ENCODE data around the gene MMP21. TPM values are rescaled to one million over a fixed set of nuclear protein-coding genes. Genes with fewer than 3 reads are reported as not detected.

Gene MMP21
- total RNA-seq, 4 donors from 2014 or later, result not detected

DNA sequence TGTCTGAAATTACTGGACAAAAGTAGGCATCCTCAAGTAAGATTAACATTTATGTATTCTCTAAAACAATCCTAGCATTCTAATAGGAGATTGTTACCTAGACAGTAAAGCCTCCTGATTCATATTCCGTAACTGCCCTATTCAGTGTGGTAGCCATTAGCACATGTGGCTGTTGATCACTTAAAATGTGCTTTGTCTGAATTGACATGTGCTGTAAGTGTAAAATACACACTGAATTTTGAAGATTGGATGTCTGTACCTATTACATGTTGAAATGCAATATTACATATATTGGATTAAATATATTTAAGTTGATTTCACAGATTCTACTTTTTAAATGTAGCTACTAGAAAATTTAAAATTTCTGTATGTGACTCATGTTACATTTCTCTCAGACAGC lies 41.5 kb downstream of the MMP21 start:
- TF ChIP-seq, protein P1, sequence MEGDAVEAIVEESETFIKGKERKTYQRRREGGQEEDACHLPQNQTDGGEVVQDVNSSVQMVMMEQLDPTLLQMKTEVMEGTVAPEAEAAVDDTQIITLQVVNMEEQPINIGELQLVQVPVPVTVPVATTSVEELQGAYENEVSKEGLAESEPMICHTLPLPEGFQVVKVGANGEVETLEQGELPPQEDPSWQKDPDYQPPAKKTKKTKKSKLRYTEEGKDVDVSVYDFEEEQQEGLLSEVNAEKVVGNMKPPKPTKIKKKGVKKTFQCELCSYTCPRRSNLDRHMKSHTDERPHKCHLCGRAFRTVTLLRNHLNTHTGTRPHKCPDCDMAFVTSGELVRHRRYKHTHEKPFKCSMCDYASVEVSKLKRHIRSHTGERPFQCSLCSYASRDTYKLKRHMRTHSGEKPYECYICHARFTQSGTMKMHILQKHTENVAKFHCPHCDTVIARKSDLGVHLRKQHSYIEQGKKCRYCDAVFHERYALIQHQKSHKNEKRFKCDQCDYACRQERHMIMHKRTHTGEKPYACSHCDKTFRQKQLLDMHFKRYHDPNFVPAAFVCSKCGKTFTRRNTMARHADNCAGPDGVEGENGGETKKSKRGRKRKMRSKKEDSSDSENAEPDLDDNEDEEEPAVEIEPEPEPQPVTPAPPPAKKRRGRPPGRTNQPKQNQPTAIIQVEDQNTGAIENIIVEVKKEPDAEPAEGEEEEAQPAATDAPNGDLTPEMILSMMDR (IDR thresholded peaks at IDR 0.05), result no peak
- ATAC-seq (ENCODE audit: low FRiP score) (no peak), DNase-seq (ENCODE audit: low spot score) (no peak)

- no peak for ATAC-seq (ENCODE audit: low FRiP score)
- DNase-seq (ENCODE audit: low spot score), result no peak
- TF ChIP-seq, protein P1 (IDR thresholded peaks at IDR 0.05), result no peak
Observed at GRCh38 chr10:125727436-125727835, 48.2 kb downstream of the MMP21 start.

DNA sequence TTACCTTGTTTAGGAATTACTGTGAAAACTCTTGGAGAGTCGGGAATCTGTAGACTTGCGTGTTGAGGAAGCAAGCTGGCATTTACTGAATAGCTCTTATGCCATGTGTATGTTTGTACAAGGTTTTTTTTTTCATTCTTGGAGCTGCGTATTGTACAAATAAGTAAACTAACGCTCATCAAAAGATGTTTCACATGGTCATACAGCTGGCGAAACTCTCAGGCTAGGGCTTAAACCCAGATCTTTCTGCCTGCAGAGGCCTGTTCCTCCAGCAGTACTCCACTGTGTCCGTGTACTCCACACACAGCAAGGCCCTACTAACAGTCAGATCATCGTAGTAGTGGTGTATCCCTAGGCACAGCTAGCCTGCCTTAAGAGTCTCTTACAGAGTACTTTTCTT lies 48.7 kb downstream of the MMP21 start:
- ATAC-seq (ENCODE audit: low FRiP score), result no peak
- TF ChIP-seq, protein P1 (IDR thresholded peaks at IDR 0.05), result no peak
- no peak for DNase-seq (ENCODE audit: low spot score)

- no peak for ATAC-seq (ENCODE audit: low FRiP score)
- TF ChIP-seq, protein P1 (IDR thresholded peaks at IDR 0.05), result no peak
- DNase-seq (ENCODE audit: low spot score), result no peak
Observed at GRCh38 chr10:125722811-125723210, 52.8 kb downstream of the MMP21 start.

DNA sequence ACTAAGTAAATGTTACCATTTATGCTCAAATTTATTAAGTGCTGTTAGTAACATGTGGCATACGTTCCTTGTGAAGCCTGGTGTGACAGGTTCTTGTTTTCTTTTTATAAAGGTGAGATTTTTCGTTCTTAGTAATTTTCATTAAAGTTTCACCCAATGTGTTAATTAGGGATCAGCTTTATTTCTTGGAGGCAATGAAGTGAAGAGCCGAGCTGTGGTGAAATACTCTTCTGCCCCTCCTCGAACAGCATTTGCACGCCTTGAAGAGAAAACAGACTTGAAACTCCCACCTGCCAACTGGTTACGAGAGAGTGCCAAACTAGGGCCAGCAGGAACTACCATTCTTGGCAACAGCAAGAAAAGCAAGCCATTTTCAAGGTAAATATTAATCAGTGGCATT lies 54.6 kb downstream of the MMP21 start:
- ATAC-seq (ENCODE audit: low FRiP score) (no peak), DNase-seq (ENCODE audit: low spot score) (no peak)
- TF ChIP-seq, protein P1 (IDR thresholded peaks at IDR 0.05), result no peak

- DNase-seq (ENCODE audit: low spot score) (no peak), ATAC-seq (ENCODE audit: low FRiP score) (no peak)
- TF ChIP-seq, protein P1 (IDR thresholded peaks at IDR 0.05), result no peak
Observed at GRCh38 chr10:125720002-125720382, 55.6 kb downstream of the MMP21 start.

- ATAC-seq (ENCODE audit: low FRiP score), result peak; percentile 100
Observed at GRCh38 chr10:125719173-125720001, 56.2 kb downstream of the MMP21 start, which contains the start of gene EDRF1. Gene EDRF1 (plus strand): TSS chr10:125719709. CDS start chr10:125719808, 99 bp downstream.

More at GRCh38 chr10:125719173-125720001, 56.2 kb downstream of the MMP21 start, which contains the start of gene EDRF1:
- TF ChIP-seq, protein P1 (IDR thresholded peaks at IDR 0.05), result no peak
- DNase-seq (ENCODE audit: low spot score), result peak; percentile 91
